Nephron (organoid): ENCODE data around the gene FGFR3.

Experiments
- H3K27ac Mint-ChIP-seq, 3 experiments: 2 replicates each; pipeline ENCODE4 v1.8.0; 2020; ENCODE audit warnings: mixed read lengths in 3 of 3, mild to moderate bottlenecking in 2 of 3, moderate library complexity in 1 of 3
- H3K27me3 Mint-ChIP-seq: 2 replicates; pipeline ENCODE4 v1.8.0; 2021; ENCODE audit warnings: low read depth, mild to moderate bottlenecking, moderate library complexity, mixed read lengths
- H3K36me3 Mint-ChIP-seq: 2 replicates; pipeline ENCODE4 v1.8.0; 2020; ENCODE audit warnings: low read depth, mixed read lengths
- H3K4me1 Mint-ChIP-seq: 2 replicates; pipeline ENCODE4 v1.8.0; 2020; ENCODE audit warnings: mixed read lengths
- H3K4me3 Mint-ChIP-seq, 3 experiments: 2 replicates each; pipeline ENCODE4 v1.8.0; 2020; ENCODE audit warnings: mild to moderate bottlenecking in 3 of 3, mixed read lengths in 3 of 3, moderate library complexity in 2 of 3
- H3K9me3 Mint-ChIP-seq: 2 replicates; pipeline ENCODE4 v1.8.0; 2020; ENCODE audit warnings: mixed read lengths
- CTCF ChIP-seq, 3 experiments: fragments of 200-600 bp; sonication (generic); IDR thresholded peaks; one replicate each; pipeline ENCODE4 v1.5.0; 2021; ENCODE audit warnings: antibody characterized with exemption in 3 of 3; ENCODE audit not compliant: unreplicated experiment in 3 of 3

FGFR3 gene

GRCh38 chr4:1769692-1770091 lies 23.4 kb upstream of the FGFR3 start:
- H3K27me3 Mint-ChIP-seq: peaks cover 8% of the 10 kb centered on the region
- peak overlapping the region in 1 of 3 experiments; percentile 24 for H3K27ac Mint-ChIP-seq
- H3K4me1 Mint-ChIP-seq: peaks cover 9% of the 10 kb centered on the region
- H3K9me3 Mint-ChIP-seq: no peaks in the 10 kb centered on the region
- TF ChIP-seq CTCF (IDR thresholded peaks at IDR 0.05; ENCODE audit: unreplicated experiment in 3 of 3): no peak
- no peak overlapping the region for H3K4me3 Mint-ChIP-seq
- H3K36me3 Mint-ChIP-seq: no peaks in the 10 kb centered on the region

GRCh38 chr4:1770245-1770644 lies 22.8 kb upstream of the FGFR3 start:
- Mint-ChIP-seq H3K4me1 (peaks cover 9% of the 10 kb centered on the region), H3K27ac (no peak overlapping the region), H3K36me3 (no peaks in the 10 kb centered on the region), H3K27me3 (peaks cover 4% of the 10 kb centered on the region), H3K4me3 (no peak overlapping the region), H3K9me3 (no peaks in the 10 kb centered on the region)
- no peak for TF ChIP-seq CTCF (IDR thresholded peaks at IDR 0.05; ENCODE audit: unreplicated experiment in 3 of 3)

DNA sequence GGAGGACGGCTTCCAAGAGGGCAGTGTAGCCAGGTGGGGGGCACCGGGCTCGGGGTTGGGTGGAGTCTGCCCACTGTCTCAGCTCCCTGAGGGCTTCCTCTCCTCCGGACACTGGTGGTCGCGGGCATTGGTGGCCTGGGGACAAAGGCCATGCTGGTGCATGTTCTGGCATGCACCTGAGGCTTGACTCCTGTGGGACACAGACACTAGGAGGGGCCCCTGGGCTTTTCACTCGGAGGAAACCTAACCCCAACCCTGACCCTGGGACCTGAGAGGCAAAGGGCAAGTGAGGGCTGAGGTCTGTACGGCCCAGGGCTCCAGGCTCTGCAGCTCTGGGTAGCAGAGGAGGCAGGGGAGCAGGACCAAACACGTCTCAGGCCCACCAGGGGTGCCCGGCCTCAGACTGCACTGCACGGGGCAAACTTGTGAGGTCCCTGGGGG lies 22.3 kb upstream of the FGFR3 start:
- Mint-ChIP-seq H3K27ac (no peak overlapping the region), H3K4me3 (no peak overlapping the region), H3K27me3 (peaks cover 4% of the 10 kb centered on the region), H3K36me3 (no peaks in the 10 kb centered on the region), H3K4me1 (peaks cover 9% of the 10 kb centered on the region), H3K9me3 (no peaks in the 10 kb centered on the region)
- TF ChIP-seq CTCF (IDR thresholded peaks at IDR 0.05; ENCODE audit: unreplicated experiment in 3 of 3): no peak

GRCh38 chr4:1771555-1772305 lies 21.4 kb upstream of the FGFR3 start:
- Mint-ChIP-seq H3K27ac (no peak overlapping the region), H3K4me3 (no peak overlapping the region), H3K27me3 (peaks cover 4% of the 10 kb centered on the region), H3K36me3 (no peaks in the 10 kb centered on the region), H3K4me1 (peaks cover 9% of the 10 kb centered on the region), H3K9me3 (no peaks in the 10 kb centered on the region)
- no peak for TF ChIP-seq CTCF (IDR thresholded peaks at IDR 0.05; ENCODE audit: unreplicated experiment in 3 of 3)

DNA sequence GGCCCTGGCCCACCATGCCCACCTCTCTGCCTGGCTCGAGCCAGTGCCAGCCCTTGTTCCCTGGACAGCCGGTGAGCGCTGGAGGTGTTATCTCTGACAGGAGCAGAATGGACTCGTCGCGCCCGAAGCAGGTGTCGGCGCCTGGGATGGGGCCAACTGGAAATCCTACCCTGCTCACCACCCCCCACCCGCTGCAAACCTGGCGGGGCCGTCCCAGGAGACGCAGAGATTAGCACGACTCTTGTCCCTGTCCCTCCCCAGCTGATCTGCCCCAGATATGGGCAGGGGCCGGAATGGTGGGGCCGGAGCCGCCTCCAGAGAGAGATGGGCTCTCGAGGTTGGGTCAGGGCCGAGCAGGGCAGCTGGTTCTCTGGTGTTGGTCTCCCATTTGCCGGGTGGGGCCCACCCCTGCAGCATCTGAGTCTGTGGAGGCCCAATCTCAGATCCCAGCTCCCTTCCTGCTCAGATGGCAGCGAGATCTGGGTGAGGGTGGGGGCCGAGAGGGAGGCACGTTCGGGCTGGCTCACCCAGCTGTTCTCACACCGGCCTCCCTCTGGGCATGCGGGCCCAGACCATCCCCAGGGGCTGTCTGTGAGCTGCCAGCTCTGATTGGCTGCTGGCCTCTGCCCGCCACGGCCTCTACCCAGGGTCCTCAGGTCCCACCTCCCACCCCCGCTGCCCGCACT lies 20.1 kb upstream of the FGFR3 start:
- Mint-ChIP-seq H3K27ac (no peak overlapping the region), H3K4me3 (no peak overlapping the region), H3K9me3 (no peaks in the 10 kb centered on the region), H3K36me3 (no peaks in the 10 kb centered on the region), H3K4me1 (peaks cover 9% of the 10 kb centered on the region), H3K27me3 (peaks cover 4% of the 10 kb centered on the region)
- TF ChIP-seq CTCF (IDR thresholded peaks at IDR 0.05; ENCODE audit: unreplicated experiment in 3 of 3): no peak
